K562 (cell line): ENCODE results near the gene EIF3K. TPM values are rescaled to one million over a fixed set of nuclear protein-coding genes. Genes with fewer than 3 reads are reported as not detected.

ENCODE experiments used
- ETV5 ChIP-seq: sonication (generic); formaldehyde crosslinking; IDR thresholded peaks from 2 replicates; pipeline ENCODE4 v1.4.0; 2020; ENCODE audit warnings: low read depth, mild to moderate bottlenecking, missing genetic modification reagents
- GATA2 ChIP-seq: sonication (generic); formaldehyde crosslinking; IDR thresholded peaks from 2 replicates; pipeline ENCODE4 v1.4.0; 2020; ENCODE audit warnings: mild to moderate bottlenecking, missing genetic modification reagents
- JUNB ChIP-seq: fragments of 450-650 bp; formaldehyde crosslinking; conservative IDR thresholded peaks from 2 replicates; pipeline ENCODE4 v1.4.0; 2020; ENCODE audit warnings: mild to moderate bottlenecking
- MAZ ChIP-seq, 2 experiments: fragments of 450-650 bp in 1 of 2; sonication (generic) in 1 of 2; formaldehyde crosslinking; IDR thresholded peaks in 1 of 2; conservative IDR thresholded peaks in 1 of 2; 2 replicates each; pipeline versions ENCODE4 v1.4.0 to v1.5.0; 2020; ENCODE audit warnings: mild to moderate bottlenecking in 1 of 2, missing genetic modification reagents in 1 of 2
- MYC ChIP-seq, 2 experiments: fragments of 250-450 bp in 1 of 2; sonication (Bioruptor Pico) in 1 of 2; IDR thresholded peaks; 2 replicates each; pipeline versions ENCODE4 v1.5.1 to v1.6.1; 2012 to 2021; ENCODE audit warnings: low read depth in 2 of 2, borderline replicate concordance in 1 of 2, improper control_type of control experiment in 1 of 2, low read length in 1 of 2, mild to moderate bottlenecking in 1 of 2, moderate library complexity in 1 of 2
- RBFOX2 ChIP-seq: fragments of 200-400 bp; formaldehyde crosslinking; IDR thresholded peaks from 2 replicates; pipeline ENCODE4 v1.6.1; 2017; ENCODE audit warnings: low read depth, mild to moderate bottlenecking, low read length, moderate library complexity
- RFX1 ChIP-seq: fragments of 450-650 bp; IDR thresholded peaks from 2 replicates; pipeline ENCODE4 v1.6.1; 2016; ENCODE audit warnings: mild to moderate bottlenecking, moderate library complexity
- RUNX1 ChIP-seq: sonication (generic); IDR thresholded peaks from 2 replicates; pipeline ENCODE4 v1.6.1; 2016; ENCODE audit warnings: antibody characterized with exemption, low read depth
- STAG1 ChIP-seq: sonication (generic); formaldehyde crosslinking; IDR thresholded peaks from 2 replicates; pipeline ENCODE4 v1.5.0; 2020; ENCODE audit warnings: missing genetic modification reagents, borderline replicate concordance
- STAT5A ChIP-seq: IDR thresholded peaks from 2 replicates; pipeline ENCODE4 v1.6.1; 2012; ENCODE audit warnings: low read length, inconsistent platforms, borderline replicate concordance
- TAF1 ChIP-seq: IDR thresholded peaks from 2 replicates; pipeline ENCODE4 v1.6.1; 2011; ENCODE audit warnings: mild to moderate bottlenecking, low read length, moderate library complexity; ENCODE audit not compliant: insufficient read depth, control insufficient read depth, severe bottlenecking; ENCODE audit errors: extremely low read depth
- U2AF1 ChIP-seq: fragments of 200-400 bp; formaldehyde crosslinking; optimal IDR thresholded peaks from 2 replicates; pipeline ENCODE3; 2017; ENCODE audit warnings: mild to moderate bottlenecking, low read depth, low read length, moderate library complexity
- ZFP36 ChIP-seq: fragments of 150-350 bp; IDR thresholded peaks from 2 replicates; pipeline ENCODE4 v1.6.1; 2018; ENCODE audit warnings: low read length, low read depth; ENCODE audit not compliant: partially characterized antibody
- ZKSCAN1 ChIP-seq: fragments of 150-350 bp; IDR thresholded peaks from 2 replicates; pipeline ENCODE4 v1.6.1; 2016; ENCODE audit warnings: low read depth, low read length
- ZNF354B ChIP-seq: fragments of 250-450 bp; sonication (Bioruptor Pico); IDR thresholded peaks from 2 replicates; pipeline ENCODE4 v1.4.0; 2020
- ZNF384 ChIP-seq: IDR thresholded peaks from 2 replicates; pipeline ENCODE4 v1.6.1; 2012; ENCODE audit warnings: low read depth, low read length, improper control_type of control experiment
- polyA plus RNA-seq, 8 experiments: library from polyadenylated mRNA; depleted of rRNA in 4 of 8; stranded (reverse) in 5 of 8; unstranded in 3 of 8; fragments of >200 nt; fragmentation: Nextera tagmentation in 2 of 8; fragmentation: Illumina TruSeq in 1 of 8; extraction: Ambion mirVana in 2 of 8; extraction: Trizol in 1 of 8; gene quantifications; 2 replicates each; pipeline versions ENCODE4 v1.2.1 to v1.2.3, GENCODE V29; 2011 to 2014; ENCODE audit warnings: inconsistent platforms in 1 of 8, missing spikeins in 1 of 8
- total RNA-seq, 7 experiments: library from RNA; depleted of rRNA in 6 of 7; stranded (reverse); fragments of >200 nt in 6 of 7; fragmentation: Illumina TruSeq in 2 of 7; extraction: Trizol in 2 of 7; gene quantifications; 2 replicates each; pipeline versions ENCODE4 v1.2.1 to v1.2.3, GENCODE V29; 2011 to 2021; ENCODE audit warnings: low replicate concordance in 1 of 7
- TF ChIP-seq, protein P1 (sequence below): fragments of 450-650 bp; IDR thresholded peaks from 2 replicates; pipeline ENCODE4 v1.6.1; 2016; ENCODE audit warnings: mild to moderate bottlenecking
- TF ChIP-seq, protein P2 (sequence below): IDR thresholded peaks from 2 replicates; pipeline ENCODE4 v1.6.1; 2014; ENCODE audit warnings: antibody characterized with exemption
- TF ChIP-seq, protein P3 (sequence below): fragments of 200-800 bp; sonication (Bioruptor generic); IDR thresholded peaks from 2 replicates; pipeline ENCODE4 v1.6.1; 2017; ENCODE audit warnings: missing genetic modification characterization, missing compliant biosample characterization
- TF ChIP-seq, protein P4 (sequence below): fragments of 250-450 bp; sonication (Bioruptor Pico); IDR thresholded peaks from 2 replicates; pipeline ENCODE4 v1.8.0; 2022; ENCODE audit warnings: moderate library complexity, mild to moderate bottlenecking, inconsistent platforms

EIF3K gene
- total and polyA plus RNA-seq, 9 of the 15 experiments (the other 6 are each of a cell fraction or from before 2014, with no cell fraction given): 387 to 1,827 (median 733) TPM

DNA sequence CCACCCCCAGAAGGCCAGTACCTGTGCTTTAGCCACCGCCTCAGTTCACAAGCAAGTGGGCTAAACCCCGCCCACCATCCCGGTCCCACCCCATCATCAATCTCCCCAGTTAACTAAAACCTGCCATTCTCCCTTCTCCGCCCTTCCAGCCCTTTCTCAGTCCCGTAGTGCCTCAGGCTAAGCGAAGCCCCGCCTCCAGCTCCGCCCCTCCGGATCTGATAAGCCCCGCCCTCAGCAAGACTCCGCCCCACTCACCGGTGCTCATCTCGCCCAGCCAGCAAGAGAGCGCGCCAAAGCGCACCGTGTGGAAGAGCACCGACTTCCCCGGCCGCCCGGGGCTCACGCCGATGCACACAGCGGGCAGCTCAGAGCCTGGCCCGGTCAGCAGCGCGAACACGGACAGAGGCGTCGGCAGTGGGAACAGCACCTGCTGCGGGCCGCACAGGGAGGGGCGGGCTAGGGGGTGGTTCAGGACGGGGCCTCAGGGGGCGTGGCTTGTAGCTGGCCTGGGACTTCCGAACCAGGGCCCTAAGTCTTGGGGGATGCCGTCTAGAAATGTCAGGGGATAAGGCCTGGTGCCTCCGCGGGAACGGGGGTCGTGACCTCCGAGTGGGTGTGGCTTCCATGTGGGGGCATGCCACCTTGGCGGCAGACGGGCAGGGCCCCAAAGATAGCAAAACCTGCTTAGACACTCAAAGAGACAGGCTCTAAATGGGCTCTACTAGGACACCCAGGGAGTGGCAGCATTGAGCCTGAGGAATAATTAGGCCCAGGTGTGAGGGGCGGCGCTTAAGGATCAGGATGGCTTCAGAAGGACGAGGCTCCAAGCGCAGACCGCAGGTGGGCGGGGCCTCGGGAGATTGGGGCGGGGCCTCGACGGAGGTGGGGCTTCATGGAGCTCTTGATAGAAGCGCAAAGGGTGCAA is 22.7 kb upstream of the EIF3K start (continued):
- TF ChIP-seq RUNX1 (no peak), STAG1 (no peak), MYC (IDR thresholded peaks at IDR 0.05; ENCODE audit: low read depth, low read length) (no peak), MYC (CRISPR knock-in tag; IDR thresholded peaks at IDR 0.05; ENCODE audit: borderline replicate concordance, low read depth) (no peak), ZNF384 (no peak), RBFOX2 (peak; percentile 60), ZFP36 (no peak), U2AF1 (no peak), TAF1 (no peak), GATA2 (CRISPR knock-in tag) (no peak), ETV5 (CRISPR knock-in tag) (0 out of 2 replicates have a peak, but pooled peaks have one; percentile 41), STAT5A (no peak), RFX1 (no peak), ZKSCAN1 (no peak), JUNB (CRISPR knock-in tag) (no peak), MAZ (CRISPR knock-in tag; conservative IDR thresholded peaks at IDR 0.05 in 1 of 2, IDR thresholded peaks at IDR 0.05 in 1 of 2) (peak; percentile 70 to 71), ZNF354B (CRISPR knock-in tag) (no peak)
- TF ChIP-seq, protein P1, sequence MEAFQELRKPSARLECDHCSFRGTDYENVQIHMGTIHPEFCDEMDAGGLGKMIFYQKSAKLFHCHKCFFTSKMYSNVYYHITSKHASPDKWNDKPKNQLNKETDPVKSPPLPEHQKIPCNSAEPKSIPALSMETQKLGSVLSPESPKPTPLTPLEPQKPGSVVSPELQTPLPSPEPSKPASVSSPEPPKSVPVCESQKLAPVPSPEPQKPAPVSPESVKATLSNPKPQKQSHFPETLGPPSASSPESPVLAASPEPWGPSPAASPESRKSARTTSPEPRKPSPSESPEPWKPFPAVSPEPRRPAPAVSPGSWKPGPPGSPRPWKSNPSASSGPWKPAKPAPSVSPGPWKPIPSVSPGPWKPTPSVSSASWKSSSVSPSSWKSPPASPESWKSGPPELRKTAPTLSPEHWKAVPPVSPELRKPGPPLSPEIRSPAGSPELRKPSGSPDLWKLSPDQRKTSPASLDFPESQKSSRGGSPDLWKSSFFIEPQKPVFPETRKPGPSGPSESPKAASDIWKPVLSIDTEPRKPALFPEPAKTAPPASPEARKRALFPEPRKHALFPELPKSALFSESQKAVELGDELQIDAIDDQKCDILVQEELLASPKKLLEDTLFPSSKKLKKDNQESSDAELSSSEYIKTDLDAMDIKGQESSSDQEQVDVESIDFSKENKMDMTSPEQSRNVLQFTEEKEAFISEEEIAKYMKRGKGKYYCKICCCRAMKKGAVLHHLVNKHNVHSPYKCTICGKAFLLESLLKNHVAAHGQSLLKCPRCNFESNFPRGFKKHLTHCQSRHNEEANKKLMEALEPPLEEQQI: no peak
- TF ChIP-seq, protein P2, sequence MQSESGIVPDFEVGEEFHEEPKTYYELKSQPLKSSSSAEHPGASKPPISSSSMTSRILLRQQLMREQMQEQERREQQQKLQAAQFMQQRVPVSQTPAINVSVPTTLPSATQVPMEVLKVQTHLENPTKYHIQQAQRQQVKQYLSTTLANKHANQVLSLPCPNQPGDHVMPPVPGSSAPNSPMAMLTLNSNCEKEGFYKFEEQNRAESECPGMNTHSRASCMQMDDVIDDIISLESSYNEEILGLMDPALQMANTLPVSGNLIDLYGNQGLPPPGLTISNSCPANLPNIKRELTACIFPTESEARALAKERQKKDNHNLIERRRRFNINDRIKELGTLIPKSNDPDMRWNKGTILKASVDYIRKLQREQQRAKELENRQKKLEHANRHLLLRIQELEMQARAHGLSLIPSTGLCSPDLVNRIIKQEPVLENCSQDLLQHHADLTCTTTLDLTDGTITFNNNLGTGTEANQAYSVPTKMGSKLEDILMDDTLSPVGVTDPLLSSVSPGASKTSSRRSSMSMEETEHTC: no peak
- TF ChIP-seq, protein P3, sequence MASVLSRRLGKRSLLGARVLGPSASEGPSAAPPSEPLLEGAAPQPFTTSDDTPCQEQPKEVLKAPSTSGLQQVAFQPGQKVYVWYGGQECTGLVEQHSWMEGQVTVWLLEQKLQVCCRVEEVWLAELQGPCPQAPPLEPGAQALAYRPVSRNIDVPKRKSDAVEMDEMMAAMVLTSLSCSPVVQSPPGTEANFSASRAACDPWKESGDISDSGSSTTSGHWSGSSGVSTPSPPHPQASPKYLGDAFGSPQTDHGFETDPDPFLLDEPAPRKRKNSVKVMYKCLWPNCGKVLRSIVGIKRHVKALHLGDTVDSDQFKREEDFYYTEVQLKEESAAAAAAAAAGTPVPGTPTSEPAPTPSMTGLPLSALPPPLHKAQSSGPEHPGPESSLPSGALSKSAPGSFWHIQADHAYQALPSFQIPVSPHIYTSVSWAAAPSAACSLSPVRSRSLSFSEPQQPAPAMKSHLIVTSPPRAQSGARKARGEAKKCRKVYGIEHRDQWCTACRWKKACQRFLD: no peak
- TF ChIP-seq, protein P4, sequence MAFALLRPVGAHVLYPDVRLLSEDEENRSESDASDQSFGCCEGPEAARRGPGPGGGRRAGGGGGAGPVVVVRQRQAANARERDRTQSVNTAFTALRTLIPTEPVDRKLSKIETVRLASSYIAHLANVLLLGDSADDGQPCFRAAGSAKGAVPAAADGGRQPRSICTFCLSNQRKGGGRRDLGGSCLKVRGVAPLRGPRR: no peak
